Activated CD4-positive, CD25-positive, alpha-beta regulatory T cell treated with anti-CD3 and anti-CD28 coated beads, Interleukin-2, amount 50 U/mL, for 72 hours (primary cell): ENCODE results near the gene PROSER2.

ENCODE experiments used
- DNase-seq: peaks from one replicate; pipeline ENCODE4 v3.0.0; 2021

Gene PROSER2

DNA sequence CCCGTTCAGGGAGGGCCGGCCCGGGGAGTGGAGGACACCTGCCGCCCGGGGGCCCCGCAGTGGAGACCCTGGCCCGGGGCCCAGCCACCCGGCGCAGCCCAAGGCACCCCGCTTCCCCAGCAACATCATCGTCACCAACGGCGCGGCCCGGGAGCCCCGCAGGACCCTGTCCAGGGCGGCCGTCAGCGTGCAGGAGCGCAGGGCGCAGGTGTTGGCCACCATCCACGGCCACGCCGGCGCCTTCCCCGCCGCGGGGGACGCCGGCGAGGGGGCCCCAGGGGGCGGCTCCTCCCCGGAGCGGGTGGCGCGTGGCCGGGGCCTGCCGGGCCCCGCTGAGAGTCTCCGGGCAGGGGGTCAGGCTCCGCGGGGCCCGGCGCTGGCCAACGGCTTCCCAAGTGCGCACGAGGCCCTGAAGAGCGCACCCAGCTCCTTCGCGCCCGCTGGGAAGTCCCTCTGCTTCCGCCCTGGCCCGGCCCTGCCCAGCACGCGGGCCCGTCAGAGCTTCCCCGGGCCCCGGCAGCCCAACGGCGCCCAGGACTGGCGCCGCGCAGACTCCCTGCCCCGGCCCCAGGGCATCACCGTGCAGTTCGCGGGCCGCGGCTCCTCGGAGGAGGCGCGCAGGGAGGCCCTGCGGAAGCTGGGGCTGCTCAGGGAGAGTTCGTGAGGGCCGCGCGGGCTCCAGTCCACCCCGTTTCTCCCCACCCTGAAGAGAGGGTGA, 46.7 kb downstream of the PROSER2 start:
- DNase-seq, result no peak

DNA sequence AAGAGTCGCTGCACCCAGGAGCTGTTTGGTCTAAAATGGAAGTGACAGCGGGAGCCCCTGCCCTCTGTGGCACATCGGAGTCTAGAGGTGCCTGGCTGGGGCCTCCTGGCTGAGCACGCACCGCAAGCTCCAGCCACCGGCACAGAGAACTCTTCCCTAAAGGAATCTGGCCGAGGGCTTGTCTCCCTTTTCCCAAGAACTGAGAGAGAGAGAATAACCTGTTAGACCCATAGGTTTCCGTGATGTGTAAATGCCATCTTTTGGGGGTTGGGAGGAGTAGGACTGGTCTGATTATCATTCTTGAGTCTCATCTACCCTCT, 47.3 kb downstream of the PROSER2 start:
- no peak for DNase-seq

DNA sequence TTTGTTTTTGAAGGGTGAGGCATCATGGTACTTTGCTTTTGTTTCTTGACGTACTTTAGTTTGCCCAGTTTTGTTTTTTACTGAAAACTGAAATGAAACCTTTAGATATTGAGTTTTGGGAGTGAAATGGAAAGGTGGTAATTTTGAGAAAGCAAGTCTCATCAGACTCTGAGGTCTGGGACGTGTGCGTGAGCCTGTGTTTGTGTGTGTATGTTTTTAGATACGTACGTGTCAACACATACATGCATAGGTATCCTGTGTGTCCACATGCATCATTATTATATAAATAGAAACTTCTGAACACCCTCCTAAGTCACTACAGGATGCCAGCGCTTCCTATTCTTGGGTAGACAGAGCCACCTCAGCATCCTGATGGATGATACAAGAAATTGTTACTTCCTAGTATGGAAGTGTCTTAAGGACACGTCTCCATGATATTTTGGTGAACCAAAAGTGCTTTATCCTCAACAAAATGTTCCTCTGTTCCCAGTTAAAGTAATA, 47.8 kb downstream of the PROSER2 start:
- DNase-seq, result no peak

DNA sequence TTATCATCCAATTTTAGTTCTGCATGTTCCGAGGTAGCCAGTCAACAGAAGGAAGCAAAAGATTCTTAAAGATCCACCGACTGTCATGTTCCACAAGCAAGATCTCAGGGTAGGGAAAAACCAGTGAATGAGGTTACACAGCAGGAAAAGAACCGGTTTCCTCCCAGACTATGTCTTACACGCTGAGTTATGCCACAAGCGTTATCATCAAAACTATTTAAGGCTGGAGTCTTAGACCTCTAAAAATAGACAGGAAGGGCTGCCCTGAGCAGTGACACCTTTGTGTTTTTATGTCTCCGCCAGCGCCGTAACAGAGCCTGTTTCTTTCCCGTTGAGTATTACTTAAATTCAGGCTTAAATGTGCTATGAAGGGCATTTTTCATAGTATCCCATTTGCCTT, 48.3 kb downstream of the PROSER2 start:
- no peak for DNase-seq

DNA sequence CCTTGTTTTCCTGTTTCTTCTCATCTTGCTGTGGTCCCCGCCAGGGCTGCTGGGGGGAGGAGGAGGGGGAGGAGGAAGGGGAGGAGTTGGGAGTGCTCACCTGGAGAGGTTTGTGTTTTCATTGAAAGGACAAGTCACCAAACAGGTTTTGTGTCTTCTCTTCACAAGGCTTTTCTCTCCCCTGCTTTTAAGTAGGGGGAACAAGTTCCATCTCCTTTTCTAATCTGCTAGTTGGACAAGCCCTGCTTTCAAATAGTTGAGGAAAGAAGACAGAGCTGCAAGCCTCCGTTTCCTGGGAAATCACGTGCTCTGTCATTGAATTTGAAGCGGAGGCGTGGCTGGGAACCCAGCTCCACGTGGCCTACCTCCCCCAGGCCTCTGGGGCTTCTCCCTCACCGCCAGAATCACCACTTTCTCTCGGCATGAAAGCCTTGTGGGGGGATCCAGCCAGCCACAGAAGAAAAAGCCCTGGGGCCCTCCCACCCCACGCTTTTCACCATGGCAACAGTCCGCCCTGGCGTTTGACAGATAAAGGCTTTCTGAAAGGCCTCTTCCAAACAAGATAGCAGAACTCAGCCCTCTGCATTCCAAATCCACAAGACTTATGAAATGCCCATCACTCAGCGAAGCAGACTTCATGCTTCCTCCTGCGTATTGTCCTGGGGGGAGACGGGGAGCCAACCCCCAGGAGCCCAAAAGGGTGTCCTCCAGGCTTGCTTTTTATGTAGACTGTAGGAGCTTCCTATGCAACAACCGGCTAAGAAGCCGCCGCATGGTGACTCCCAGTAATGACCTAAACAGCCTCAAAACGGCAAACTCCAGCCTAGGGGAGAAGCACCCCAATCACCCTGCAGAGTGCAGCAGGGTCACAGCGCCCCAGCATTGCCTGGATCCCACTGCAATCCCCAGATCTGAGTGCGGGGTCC, 51.7 kb downstream of the PROSER2 start:
- DNase-seq, result no peak

DNA sequence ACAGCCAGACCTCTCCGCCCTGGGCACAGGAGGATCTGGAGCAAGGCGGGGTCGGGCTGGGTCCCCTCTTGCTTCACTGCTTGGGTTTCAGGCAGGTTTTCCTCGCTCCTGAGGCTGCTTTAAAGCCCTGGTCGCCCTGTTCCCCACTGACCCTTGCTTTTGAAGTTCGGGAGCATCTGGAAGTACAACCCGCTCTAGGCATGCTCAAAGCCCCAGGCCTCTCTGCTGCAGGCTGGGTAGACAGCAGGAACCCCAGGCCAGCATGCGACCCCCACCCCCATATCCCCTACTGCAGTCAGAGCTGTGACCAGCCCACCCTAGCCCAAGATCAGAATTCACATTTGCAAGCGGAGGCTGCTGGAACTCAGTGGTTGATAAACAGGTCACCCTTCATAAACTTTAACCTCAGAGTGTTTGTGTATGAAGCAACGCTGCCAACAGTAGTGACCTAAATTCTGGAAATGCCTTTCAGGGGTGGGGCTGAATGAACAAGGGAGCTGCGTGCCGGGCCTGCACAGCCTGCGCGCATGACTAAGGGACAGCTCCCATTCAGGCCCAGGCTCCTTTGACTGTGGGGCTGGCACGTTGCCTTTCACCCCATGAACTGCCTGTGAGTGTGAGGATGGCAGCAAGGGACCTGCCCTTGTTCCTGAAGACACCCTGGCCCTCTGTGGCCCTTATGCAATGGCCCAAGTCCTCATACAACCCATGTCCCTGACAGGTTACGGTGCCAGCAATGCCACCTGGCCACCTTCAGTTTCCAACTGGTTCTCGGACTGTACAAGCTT, 52.5 kb downstream of the PROSER2 start:
- no peak for DNase-seq

DNA sequence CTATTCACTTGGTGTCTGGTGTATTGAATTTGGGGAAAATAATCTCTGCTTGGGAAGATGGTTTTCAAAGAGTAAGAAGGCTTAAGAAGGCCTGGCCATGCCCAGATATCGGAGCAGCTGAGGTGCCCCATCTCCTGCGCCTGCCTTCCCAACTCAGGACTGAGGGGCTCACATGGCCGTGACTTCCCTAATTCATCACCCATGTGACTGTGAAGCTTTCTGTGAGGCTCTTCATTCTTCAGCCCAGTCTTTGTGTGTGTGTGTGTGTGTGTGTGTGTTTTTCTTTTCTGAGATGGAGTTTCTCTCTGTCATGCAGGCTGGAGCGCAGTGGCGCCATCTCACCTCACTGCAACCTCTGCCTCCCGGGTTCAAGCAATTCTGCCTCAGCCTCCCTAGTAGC, 53.2 kb downstream of the PROSER2 start:
- no peak for DNase-seq

DNA sequence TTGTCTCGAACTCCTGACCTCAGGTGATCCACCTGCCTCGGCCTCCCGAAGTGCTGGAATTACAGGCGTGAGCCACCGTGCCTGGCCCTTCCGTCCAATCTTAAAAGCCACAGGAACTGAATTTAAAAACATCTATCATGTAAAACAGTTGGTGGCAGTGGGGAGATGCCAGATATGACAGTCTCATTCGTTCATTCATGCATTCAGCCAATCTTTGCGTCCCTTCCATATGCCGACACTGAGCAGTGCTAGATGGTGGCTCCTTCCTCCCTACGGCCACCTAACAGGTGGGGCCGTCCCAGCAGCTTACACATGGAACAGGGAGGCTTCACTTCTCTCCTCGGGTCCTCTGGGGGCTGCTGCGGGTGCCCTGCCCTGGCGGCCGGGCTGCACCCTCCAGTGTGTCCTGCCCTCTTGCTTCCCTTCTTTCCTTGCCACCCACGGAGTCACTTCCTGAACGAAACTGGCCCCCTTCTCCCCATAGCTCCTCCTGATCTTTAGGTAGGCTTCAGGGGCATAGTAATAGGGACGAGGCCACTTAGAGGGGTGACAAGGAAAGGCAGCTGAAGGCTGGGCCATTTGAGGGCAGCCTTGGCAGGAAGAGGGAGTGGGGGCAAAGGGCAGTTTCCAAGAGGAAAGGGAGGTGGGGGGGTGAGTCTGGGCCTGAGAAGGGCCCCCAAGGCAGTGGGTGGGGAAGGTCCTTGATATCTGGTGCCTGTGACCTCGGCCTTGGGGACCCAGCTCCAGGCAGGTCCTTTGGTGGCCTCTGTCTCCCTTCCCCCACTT, 53.8 kb downstream of the PROSER2 start:
- no peak for DNase-seq

DNA sequence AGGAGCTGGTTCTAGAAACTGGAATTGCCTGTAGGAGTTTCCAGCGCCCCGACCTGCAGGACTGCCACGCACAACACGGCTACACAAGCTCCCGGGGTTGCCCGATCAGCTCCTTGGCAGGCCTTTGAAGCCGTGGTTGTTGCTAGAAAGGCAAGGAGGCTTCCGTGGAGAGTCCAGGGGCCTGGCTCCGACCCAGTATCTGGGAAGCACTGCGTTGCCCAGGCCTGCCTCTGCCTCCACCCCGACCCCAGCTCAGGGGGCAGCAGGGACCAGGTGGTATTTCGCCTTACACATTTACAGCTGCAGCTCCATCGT, 54.4 kb downstream of the PROSER2 start:
- DNase-seq, result no peak

DNA sequence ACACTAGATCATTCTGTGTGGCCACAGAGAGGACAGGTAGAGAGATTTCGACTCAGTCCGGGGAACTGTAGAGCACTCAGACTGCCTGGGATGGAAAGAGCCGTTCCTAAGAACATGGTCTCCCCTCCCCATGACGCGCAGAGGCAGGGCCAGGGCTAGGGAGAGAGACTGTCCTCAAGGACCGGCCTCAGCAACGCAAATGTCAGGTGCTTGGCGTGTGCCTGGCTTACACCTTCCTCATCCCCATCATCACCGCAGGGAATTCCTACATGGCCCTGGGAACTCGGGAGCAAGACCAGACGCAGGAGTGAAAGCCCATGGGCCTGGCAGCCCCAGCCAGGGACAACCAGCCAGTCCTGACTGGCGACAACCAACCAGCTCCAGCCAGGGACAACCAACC, 55.6 kb downstream of the PROSER2 start:
- no peak for DNase-seq

DNA sequence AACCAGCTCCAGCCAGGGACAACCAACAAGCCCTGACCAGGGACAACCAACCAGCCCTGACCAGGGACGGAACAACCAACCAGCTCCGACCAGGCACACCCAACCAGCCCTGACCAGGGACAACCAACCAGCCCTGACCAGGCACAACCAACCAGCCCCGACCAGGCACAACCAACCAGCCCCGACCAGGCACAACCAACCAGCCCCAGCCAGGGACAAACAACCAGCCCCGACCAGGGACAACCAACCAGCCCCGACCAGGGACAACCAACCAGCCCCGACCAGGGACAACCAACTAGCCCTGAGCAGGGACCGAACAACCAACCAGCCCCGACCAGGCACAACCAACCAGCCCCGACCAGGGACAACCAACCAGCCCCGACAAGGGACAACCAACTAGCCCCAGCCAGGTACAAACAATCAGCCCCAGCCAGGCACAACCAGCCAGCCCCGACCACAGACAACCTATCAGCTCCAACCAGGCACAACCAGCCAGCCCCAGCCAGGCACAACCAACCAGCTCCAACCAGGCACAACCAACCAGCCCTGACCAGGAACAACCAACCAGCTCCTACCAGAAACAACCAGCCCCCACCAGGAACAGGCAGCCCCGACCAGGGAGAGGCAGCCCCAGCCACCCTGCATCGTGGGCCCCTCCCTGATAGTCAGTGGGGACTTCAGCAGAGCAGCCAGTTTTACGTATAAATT, 56.4 kb downstream of the PROSER2 start:
- DNase-seq, result no peak

DNA sequence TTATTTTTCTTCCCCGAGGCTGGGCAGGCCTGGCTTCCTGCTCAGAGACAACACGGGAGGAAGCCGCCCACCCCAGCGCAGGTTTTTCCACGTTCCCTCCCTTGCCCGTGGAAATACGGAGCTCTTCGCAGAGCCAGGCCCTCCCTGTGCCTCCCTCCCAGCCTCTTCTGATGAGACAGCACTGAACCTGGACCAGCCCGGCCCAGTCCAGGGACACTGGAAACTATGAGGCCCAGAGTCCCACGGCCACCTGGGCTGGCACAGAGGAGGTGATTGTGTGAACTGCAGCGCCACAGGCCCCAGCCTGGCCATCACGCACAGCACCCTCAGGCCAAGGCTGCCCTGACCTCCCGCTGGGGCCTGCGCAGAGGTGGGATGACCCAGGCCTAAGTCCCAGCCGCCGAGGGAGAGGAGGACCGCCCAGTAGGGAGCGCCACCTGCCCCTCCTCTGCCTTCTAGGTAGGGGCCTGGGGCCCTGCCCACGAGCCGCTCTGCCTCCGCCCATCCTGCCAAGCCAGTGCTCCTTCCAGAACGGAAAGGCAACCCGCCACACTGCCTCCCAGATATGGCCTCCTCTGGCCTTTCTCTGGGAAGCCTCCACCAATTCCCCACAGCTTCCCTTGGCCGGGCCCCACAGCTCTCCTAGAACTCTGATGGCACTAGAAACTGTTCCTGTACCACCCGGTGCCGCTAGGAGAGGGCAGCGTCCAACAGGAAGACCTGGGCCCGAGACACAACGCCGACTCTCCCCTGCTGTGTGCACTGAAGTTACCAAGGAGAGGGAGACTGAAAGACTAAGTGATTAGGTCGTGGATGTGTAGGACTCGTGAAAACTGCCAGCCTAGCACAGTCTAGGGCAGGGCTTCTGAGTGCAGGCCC, 57.2 kb downstream of the PROSER2 start:
- DNase-seq, result no peak

DNA sequence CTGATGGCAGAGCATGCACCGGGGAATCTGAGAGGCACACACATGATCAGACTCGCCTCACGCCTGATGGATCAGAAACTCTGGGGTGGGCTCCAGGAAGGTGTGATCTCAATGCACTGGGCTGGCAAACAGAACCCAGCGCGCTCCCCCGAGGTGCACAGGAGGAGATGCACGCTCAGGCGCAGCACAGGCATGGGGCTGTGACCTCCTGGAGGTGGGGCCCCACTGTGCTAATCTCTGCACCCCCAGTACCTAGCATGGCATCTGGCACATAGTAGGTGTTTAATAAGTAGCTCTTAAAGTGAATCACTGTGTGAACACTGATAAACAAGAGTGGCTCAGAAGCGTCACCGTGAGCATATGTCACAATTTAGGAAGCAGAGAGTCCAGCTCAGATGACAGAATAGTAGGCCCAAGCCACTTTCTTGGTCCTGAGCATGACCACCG, 57.9 kb downstream of the PROSER2 start:
- no peak for DNase-seq

DNA sequence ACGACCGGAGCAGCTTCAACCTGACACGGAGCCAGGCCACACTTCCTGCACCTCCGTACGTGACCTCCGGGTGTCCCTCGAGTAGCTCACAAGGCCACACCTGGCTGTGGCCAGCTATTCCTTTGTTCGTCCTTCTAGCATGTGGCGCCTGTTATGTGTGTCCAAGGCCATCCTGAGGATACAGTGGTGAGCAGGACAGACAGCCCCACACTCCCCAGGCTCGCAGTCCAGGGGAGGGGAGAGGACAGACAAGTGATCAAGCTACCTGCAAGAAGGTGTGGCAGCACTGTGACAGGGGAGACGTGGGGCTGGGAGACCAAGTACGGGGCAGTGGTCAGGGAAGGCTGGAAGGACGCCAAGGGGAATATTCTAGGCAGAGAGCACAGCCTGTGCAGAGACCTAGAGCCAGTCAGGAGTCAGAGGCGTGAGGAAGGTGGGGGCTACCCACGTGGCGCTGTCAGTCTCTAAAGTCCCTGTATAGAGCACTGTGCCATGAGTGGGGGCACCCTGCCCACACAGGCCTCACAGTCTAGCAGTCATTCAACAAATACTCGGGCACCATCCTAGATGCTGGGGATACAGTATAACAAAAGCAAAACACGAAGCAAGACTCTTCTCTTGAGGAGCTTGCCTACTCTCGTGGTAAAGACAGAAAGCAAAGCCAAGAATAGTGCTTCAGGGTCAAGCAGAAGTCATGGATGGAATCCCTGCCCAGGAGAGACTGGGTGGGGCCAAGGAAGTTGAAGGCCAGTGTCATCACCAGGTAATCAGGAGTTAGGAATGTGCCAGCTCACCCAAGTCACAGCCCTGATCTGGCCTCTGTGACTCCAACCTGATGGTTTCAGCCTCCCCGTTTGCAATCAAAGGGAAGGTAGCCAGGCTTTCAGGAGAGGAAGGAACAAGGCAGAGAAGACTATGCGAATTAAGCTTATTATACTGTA, 58.6 kb downstream of the PROSER2 start:
- DNase-seq, result no peak

DNA sequence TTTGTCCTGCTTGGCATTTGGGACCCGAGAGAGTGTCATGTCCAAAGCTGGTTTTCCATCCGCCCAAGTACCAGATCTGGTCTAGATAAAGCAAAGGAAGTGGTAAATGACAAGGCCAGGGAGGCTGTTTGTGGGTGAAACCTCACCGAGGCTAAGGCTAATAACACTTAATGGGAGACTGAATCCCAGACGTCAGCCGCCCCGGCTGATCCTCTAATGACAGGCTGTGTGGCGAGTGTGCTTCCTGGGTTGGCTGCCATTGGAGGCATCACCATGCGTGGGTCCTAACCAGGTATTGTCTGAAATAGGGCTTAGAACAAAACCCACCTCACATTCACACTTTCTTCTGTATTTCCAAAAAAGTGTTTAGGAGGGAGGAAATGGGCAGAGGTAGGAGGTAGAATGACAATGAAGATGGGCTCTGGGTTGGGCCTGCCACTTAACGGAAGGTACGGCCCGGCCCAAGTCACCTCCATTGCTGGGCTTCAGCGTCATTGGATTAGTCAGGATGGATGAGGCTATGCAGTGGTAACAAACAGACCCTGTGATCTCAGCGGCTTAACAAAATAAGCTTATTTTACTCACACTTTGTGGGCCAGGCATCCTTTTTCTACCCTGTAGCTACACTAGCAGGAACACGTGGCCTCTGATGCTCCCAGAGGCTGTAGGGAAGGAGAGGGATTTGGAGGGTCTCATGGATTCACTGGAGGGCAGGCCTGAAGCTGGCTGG, 59.7 kb downstream of the PROSER2 start:
- no peak for DNase-seq

DNA sequence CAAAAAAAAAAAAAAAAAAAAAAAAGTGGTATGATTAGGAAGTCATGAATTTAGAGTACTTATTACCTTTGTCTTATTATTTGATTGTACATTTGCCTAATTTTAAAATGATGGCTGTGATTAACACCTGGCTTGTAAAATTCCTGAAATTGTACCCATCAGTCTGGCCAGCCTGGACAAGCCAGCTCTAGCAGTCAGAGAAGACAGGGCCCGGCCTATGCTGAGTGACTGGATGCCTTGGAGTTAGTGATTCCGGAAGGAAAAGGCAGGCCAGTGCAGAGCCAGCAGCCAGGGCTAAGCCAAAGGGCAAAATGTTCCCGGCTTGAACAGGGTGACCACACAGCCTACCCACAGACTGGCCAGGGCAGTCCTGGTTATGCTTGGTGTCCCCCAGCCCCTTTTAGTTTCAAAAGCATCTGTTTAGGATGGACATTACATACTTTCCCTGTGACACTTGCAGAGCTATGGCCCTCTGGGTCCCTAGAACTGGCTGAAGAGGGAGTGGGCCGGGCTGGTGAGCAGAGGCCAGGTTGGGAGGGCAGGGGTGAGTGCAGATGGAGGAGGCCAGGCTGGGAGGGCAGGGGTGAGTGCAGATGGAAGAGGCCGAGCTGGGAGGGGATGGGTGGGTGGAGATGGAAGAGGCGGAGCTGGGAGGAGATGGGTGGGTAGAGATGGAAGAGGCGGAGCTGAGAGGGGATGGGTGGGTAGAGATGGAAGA, 61.7 kb downstream of the PROSER2 start:
- DNase-seq, result no peak

DNA sequence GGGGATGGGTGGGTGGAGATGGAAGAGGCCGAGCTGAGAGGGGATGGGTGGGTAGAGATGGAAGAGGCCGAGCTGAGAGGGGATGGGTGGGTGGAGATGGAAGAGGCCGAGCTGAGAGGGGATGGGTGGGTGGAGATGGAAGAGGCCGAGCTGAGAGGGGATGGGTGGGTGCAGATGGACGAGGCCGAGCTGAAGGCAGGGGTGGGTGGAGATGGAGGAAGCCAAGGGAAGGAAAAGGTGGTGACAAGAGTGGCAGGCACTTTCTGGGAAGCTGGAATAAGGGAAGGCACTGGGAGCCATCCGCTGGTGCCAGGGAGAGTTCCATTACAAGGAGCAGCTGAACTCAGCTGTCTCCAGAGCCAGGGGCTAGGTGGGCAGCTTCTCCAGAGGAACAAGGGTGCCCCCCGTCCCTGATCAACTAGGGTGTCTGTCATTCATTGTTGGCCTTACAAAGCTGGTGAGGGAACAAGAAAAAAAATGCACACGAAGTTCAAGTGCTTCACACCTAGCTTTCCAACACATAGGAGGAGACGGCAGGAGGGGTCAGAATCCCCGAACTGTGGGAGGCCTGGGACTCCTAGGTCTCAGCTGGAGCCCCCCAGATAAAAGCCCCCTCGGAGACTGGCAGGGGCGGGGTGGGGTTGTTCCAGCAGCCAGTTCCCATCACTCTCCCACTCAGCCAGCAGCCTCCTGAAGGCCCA, 62.4 kb downstream of the PROSER2 start:
- no peak for DNase-seq

DNA sequence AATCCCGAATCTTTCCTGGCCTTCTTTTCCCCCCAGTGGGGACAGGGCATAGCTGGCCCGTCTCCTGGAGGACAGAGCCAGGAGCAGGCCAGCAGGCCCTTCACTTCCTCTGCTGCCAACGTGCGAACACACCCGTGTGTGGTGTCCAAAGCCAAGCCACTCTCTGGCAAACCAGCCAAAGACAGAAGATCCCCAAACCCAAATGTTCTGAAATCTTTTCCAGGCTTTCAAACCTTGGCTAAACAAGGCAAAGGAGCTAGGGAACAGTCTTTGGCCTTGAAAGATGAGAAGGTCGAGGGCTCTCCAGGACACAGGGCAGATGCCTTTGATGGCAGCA, 63.0 kb downstream of the PROSER2 start:
- no peak for DNase-seq
